ENCODE data around the gene LARP4B.
A peak's percentile ranks its signal among the peaks of the same experiment; 100 is the strongest.

The LARP4B gene

DNA sequence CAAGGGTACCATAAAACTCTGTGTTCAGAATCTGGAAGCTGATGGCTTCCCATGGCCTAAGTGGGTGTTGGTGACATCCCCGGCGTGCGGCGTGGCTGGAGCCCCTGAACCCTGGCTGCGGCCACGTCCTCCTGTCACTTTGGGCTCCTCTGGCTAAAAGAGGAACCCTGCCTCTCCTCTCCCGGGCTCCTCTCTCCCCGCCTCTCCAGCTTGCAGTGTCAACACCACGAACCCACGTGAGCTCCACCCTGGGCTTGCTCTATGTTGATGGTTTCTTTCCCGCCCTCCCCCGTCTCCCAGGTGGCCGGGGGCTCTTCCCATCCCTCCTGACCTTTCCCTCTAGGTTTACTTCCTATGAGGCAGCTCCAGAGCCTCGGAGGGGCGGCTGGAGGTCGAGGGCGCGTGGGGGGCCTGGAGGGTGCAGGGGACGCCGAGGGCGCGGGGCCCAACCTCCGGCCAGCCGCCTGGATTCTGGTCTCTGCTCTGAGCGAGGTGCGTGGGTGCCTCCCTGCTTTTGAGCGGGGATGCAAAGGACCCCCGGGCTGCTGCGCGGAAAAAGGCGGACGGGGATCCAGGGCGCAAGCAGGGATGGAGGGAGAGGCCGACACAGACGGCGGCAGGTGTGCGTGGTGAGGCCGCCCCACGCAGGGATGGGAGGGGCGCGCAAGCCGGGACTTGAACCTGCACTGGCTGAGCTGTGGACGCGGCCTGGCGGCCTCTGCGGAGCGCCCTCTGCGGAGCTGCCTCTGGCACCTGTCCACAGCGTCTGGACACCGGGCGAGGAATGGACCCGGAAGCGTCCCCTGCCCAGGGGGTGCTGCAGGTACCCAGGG is 126.5 kb downstream of the LARP4B start:
- no peak for DNase-seq

DNA sequence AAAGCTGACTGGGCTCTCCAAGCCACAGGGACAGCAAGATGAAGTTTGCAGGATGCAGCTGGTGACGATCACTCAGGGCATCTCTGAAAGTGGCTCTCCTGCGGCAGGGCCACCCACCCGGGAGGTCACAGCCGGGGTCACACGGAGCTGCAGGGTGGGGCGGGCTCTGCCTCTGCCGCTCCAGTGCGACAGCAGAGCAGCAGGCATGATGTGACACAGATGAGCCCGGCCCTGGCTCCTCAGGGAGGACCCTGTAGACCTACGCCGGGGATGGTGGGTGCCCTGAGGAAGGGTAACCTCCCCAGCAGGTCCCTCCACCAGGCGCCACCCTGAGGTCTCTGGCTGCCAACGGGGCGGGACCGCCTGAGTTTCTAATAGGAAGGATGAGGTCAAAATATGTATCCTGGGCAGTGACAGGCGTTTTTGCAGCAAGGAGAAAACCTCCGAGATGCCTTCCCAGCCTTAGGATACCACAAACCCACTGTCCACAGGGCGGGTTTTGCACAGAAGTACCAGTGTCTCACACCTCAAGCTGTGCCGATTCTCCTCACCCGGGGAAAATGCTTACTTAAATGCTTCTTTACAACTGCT is 127.2 kb downstream of the LARP4B start:
- no peak for DNase-seq

DNA sequence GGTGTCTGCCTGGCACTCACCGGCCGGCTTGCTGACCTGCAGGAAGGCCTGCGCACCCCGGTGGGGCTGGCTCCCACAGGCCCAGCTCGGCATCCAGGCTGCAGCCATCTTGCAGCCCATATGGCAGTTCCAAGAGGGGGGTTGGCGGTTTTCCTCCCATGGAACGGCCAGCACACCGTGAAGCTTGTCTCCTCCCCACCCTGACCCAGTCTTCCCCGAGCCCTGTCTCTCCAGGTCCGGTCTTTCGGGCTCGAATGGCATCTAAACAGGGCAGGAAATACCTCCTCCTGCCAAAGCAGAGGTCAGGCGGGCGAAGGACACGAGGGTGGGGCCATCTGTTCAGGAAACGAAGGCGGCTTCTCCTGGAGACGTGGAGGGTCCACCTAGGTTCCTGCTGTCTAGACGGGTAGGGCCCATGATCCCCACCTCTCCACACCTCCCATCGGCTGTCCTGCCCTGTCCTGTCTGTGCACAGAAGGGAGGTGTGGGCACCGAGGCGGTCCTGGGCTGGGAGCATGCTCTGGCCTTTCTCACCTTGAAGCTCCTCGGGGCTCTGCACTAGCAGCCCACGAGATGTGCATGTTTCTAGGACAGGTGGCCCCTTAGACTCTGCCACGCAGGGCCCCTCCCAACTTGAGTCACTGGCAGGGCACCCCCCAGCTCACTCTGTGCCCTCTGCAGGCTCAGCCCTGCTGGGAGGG is 128.3 kb downstream of the LARP4B start:
- DNase-seq, result no peak

DNA sequence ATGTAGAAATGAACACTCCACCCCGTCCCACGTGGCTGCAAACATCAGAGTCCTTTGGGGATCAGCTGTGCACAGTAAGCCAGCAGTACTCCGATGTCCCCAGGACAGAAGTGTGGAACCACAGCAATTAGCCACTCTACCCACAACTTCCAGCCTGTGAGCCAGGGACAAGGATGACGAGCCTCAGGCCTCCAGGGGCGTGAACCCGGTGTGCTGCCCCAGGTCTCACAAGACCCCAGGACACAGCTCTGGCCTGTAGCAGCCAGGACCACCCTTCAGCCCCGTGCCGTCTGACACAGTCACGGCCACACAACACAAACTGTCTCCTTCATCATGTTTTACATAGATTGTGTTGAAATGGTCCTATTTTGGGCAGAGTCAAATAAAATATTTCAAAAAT is 129.0 kb downstream of the LARP4B start:
- no peak for DNase-seq

DNA sequence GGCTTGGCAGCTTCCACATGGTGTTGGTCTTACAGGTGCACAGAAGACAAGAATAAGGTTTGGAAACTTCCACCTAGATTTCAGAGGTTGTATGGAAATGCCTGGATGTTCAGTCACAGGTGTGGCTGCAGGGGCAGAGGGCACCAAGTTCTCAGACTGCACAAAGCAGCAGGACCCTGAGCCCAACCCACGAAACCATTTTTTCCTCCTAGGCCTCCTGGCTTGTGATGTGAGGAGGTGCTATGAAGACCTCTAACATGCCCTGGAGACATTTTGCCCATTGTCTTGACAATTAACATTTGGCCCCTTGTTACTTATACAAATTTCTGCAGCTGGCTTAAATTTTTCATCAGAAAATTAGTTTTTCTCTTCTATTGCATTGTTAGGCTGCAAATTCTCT is 134.3 kb downstream of the LARP4B start:
- DNase-seq, result no peak

DNA sequence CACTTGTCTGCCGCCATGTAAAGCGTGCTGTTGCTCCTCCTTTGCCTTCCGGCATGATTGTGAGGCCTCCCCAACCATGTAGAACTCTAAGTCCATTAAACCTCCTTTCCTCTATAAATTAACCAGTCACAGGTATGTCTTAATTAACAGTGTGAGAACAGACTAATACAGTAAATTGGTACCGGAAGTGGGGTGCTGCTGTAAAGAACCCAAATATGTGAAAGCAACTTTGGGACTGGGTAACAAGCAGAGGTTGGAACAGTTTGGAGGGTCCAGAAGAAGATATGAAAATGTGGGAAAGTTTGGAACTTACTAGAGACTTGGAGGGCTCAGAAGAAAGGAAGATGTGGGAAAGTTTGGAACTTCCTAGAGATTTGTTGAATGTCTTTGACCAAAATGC is 135.3 kb downstream of the LARP4B start:
- DNase-seq, result no peak

DNA sequence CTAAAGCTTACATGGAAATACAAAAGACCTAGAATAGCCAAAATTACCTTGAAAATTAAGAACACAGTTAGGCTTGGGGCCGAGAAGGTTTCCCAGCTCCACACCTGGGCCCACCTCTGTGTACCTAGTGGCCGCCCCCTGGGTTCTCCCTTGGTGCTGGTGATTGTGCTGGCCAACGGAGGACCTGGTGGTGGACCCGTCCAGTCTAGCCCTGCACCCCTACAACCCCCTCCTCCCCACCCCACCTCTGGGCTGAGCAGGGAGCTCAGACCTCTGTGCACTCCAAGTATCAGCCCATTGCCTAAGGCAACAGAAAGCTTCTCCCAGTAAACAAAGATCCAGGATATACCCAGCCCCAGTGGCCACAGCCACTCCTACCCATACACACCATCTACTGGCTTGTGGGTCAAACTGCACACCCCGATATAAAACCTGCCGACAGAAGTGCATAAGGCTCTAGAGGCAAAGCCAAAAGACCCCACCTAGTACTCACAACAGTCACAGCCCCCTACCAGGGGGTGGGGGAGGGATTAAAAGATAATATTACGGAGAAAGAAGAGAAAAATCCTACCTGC is 137.0 kb downstream of the LARP4B start:
- no peak for DNase-seq

DNA sequence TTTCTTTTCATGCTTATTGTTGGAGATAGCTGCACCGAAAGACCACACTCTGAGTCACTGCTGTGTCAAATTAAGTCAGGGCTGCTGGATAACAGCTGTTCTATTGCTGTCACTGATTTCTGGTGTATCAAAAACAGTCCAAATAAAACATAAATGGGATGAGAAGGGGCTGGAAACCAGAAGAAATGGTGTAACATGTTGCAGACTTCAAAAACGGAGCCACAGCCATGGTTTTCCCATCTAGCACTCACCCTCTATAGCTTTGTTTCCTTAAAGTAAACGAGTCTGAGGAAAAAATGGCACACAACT is 138.8 kb downstream of the LARP4B start:
- DNase-seq, result no peak

DNA sequence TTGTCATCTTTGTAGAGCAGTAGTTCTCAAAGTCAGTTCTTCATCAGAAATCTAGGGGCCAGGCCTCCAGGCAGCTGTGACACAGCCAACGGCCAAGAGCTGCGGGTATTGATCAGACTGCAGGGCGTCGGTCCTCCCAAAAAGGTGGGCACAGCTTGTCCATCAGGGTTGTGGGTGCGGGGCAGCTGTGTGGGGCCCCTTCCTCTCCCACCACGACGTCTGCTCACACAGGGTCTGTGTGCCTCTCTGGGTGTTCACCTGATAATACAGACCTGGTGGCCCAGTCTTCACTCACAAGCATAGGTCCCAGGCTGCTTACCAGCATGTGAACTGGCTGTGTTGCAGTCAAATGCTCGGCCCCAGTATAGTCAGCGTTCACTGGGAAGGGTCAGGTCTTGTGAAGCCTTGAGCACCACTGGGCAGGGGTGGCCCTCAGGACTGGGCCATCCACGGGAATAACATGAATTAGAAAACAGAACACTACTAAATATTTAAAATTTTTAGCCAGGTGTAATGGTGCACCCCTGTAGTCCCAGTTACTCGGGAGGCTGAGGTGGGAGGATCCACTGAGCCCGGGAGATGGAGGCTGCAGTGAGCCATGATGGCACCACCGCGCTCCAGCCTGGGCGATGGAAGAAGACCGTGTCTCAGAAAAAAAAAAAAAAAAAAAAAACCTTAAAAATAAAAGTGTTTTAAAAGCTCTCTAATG is 139.3 kb downstream of the LARP4B start:
- no peak for DNase-seq

DNA sequence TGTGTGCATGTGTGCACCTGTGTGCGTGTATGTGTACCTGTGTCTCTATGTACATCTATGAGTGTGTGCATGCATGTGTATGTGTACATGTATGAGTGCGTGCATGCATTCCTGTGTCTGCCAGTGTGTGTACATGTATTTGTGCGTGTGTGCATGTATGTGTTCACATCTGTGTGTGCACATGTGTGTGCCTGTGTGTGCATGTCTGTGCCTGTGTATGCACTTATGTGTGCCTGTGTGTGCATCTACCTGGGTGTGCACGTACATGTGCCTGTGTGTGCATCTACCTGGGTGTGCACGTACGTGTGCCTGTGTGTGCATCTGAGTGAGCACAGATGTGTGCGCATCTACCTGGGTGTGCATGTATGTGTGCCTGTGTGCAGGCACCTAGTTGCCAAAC is 139.9 kb downstream of the LARP4B start:
- no peak for DNase-seq

DNA sequence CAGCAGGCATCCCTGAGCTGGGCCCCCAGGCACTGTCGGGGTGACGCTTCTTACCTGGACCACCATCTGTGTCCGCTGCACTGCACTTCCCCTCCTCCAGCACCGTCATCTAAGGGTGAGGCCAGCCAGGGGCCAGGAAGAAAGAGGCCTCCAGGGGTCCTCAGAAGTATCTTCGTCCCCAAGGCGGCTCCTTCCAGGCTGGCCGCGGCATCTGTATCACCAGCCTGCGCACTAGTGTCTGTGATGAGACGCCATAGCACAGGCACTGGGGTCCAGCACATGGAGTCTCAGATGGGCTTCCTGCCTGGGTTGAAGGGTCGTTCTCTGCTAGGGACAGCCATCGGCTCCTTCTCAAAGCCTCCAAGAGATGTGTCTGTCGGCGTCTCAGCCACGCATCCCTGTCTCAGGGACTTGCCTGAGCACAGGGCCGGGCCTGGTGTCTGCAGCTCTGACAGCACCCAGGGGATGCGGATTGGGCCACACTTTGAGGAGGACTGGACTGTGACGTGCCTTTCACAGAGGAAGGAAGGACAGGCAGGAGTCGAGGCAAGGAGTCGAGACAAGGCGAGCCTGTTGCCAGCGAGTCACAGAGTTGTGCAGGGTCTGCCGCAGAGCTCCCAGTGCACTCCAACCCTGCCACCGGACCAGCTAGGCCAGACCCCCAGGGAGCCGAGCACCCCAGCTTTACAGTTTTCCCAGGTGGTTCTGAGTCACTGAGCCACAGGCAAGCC is 140.5 kb downstream of the LARP4B start:
- DNase-seq, result no peak

DNA sequence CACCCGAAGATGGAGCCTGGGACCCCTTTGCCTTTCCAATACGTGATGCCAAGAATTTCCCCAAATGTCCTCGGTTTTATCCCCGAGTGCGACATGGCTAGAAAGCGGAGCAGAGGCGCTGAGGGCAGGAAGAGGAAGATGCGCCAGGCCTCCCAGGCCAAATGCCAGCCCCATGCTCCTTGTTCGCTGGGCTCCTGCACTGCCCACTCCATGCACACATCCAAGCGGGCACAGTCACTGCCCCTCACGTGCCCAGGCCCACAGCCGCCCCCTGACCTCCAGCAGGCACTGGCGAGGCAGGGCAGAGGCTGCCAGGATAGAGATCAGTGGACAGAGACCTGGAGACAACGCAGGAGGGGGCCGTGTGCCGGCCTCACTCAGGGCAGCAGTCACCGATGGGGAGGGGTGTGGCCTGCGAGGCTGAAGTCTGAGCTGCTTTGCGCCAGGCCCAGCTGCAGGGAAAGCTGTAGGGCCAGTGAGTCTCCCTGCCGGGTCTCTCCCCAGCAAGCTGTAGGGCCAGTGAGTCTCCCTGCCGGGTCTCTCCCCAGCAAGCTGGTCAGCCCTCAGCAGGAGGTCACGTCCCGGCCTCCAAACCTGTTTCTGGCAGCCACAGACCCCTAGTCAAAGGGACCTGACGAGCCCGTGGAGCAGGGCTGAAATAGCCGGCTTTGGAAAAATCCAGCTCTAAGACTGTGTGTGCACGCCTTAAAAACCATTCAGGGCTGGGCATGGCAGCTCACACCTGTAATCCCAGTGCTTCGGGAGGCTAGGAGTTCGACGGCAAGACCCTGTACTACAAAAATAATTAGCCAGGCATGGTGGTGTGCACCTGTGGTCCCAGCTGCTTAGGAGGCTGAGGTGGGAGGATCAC is 141.4 kb downstream of the LARP4B start:
- DNase-seq, result no peak

DNA sequence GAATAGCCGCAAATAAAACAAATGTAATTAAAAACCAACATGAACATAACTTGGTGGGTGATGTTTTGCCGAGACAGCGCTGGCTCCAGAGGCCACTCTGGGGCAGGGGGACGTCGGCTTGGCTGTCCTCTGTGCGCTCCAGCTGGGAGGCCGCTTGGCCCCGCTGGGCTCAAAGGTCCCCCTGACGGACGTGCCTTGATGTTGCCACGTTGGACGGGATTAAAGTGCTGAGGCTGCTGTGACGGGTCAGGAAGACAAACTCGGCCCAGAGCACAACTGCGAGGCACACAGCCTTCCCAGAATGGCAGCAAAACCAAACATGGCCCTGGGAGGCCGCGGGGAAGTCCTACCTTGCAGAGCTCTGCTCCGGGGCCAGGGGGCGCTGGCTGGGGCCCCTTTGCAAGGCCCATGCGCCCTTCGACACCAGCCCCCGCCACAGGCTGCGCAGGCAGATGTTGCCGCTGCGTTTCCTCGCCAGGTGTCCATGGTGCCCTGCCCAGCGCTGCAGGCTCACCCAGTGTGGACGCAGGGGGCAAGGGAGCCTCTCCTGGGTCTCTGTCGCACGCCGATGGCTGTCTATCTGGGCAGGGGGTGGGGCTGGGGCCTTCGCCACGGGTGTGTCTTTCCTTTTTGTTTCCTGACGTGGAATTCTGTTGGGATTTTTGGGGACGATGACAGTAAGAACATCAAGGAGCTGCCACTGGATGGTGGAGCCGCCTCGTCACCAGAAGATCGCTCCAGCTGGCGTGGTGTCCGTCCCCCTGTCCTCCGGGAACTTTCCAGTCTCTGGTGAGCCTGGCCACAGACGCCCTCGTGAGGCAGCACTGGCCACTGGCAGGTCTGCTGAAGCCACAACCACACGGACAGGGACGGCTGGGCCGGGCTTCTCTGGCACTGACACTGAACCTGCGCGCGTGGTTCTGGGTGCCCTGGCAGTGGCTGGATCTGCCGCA is 142.4 kb downstream of the LARP4B start:
- peak; percentile 66 for DNase-seq

DNA sequence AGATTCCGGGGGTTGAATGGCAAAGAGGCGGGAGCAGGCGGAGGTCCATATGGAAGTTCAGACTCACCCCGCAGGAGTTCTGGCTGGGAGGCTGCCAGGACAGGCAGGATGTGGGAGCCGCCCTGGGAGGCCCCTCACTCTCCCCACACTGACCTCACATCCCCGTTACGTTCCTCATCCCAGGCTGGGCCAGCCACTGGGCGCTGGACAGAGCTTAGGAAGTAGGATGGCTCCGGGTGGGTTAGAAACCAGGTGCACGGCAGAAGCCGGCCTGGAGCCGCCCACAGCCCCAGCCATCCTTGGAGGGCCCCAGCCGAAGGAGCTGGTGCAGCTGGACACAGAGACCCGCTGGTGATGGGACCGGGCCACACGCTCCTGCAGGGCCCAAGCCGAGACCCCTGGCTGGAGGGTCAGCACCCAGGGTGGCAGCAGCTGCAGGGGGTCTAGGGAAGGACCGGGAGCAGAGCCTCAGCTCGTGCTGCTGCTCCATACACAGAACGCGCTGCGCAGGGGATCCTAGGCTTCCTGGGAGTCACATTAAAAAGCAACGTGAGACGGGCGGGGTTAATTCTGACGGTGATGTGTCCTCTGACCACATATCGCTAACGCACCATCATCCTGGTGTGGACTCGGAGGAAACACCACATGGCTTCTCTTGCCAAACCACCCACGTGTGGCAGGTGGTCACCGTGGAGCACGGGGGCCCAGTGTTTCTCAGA is 143.4 kb downstream of the LARP4B start:
- no peak for DNase-seq

DNA sequence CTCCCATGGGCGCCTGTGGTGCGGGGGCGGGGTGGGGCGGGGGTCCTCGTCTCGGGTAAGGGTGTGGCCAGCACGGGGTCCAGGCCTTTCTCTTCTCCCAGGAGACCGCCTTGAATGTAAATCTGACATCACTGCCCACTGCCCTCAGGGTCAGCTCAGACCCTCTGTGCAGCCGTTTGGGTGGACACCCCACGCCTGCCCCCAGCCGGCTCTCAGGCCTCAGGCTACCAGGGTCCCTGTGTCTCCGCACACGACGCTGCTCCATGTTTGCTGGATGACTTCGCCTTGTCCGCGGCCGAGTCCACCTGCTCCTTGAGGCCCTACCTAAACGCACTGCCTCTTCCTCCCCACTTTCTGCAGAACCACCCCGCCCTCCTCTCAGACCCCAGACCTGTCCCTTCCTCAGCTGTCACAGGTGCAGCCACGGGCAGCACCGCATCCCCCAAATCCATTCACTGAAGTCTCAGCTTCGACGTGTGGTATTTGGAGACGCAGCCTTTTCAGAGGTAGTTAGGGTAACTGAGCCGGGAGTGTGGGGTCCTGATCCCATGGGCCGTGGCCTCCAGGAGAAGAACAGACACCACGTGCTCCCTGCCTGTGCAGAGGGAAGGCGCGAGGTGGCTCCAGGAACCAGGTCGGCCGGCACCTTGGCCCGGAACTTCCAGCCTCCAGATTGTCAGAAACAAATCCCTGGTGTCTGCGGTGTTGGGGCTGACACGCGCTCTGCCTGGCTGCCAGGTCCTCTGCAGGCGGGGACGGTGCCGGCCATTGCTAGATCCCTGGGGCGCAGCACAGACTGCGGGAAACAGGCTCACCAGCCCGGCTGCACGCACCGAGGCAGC is 144.7 kb downstream of the LARP4B start:
- DNase-seq, result no peak

DNA sequence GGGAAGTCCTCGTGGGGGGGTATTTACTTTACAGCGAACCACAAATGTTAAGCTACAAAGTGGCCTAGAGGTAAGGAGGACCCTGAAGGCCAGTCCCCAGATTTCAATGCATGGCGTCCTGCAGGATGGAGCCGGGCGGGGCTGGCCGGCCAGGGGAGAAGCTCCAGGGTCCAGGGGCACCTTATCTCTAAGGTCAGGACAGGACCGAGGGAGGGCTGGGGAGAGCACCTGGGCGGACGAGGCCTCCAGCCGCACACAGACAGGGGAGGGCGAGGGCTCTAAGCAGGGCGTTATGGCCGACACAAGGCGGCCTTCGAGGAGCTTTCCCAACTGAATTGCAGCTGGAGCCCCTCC is 145.7 kb downstream of the LARP4B start:
- no peak for DNase-seq

DNA sequence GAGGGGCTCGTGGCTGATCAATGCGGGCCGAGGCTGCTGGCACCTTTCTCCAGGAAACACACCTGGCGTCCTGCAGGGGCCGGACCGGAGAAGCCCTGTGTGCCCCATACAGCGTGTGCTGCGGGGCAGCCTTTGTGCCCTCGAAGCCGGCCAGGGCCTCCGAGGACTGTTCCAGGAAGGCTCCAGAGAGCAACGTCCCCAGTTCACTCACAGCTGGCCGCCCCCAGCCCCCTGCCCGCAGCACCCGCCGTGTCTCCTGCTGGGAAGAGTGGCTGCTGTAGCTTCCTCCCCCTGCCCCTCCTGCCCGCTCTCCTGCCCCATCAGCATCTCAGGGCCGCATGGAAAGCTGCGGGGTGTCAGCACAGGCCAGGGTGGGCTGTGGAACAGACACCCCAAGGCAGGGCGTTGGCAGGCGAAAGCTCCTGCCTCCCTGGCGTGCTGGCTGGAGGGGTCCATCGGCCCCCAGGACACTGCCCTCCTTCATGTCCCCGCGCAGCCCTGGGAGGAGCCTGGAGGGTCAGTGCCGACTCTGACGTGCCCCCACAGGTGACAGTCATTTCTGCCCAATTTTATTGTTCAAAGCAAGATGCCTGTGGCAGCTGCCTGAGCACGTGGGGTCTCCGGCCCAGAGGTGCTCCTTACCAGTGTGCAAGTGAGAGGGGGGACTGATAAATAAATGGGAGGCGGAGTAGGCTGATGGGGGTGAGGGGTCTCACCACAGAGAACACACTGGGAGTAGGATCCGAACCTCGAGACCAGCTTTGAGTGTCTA is 146.2 kb downstream of the LARP4B start:
- DNase-seq, result no peak

Measured in NCI-H82 (cell line).